ENCODE measurements around the gene RHOT2. TPM values are rescaled to one million over a fixed set of nuclear protein-coding genes. Genes with fewer than 3 reads are reported as not detected.

RHOT2 gene
- total and polyA plus RNA-seq, 12 donors = 34.7 to 462 (median 89.2) TPM

DNA sequence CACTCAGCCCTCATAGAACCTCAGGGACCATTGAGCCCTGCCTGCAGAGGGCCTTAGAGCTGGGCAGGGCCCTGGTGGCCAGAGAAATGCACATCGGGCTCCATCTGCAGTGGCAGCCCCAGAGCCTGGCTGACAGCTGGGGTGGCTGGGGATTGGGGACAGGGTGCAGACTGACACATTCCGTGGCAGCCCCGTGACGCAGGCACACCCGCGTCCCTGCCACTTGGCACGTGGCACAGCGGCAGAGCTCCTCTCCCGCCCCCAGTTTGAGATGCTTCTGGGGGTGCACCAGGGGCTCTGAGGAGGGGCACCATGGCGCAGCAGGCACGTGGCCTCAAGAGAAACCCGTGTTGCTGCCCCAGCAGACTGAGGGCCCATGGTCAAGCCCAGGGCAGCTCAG lies 35.5 kb downstream of the RHOT2 start:
- 63 to 78% (median 73%) methylated on average over 2 to 12 of the region's 12 CpGs for WGBS, 4 donors
- Histone ChIP-seq H3K27ac (no peak overlapping the region), H3K4me3 (no peak overlapping the region), H3K9me3 (replicated peaks in 1 of 3) (no peaks in the 10 kb centered on the region), H3K36me3 (replicated peaks in 1 of 2) (no peaks in the 10 kb centered on the region), H3K4me1 (replicated peaks in 1 of 2) (peaks cover 4 to 8% of the 10 kb centered on the region in 2 donors), H3K27me3 (peaks cover 66% of the 10 kb centered on the region)
- no peak for TF ChIP-seq POLR2A (IDR thresholded peaks at IDR 0.05)
- TF ChIP-seq, protein P1, sequence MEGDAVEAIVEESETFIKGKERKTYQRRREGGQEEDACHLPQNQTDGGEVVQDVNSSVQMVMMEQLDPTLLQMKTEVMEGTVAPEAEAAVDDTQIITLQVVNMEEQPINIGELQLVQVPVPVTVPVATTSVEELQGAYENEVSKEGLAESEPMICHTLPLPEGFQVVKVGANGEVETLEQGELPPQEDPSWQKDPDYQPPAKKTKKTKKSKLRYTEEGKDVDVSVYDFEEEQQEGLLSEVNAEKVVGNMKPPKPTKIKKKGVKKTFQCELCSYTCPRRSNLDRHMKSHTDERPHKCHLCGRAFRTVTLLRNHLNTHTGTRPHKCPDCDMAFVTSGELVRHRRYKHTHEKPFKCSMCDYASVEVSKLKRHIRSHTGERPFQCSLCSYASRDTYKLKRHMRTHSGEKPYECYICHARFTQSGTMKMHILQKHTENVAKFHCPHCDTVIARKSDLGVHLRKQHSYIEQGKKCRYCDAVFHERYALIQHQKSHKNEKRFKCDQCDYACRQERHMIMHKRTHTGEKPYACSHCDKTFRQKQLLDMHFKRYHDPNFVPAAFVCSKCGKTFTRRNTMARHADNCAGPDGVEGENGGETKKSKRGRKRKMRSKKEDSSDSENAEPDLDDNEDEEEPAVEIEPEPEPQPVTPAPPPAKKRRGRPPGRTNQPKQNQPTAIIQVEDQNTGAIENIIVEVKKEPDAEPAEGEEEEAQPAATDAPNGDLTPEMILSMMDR (IDR thresholded peaks at IDR 0.05) = no peak
- intact Hi-C loops (cut with DNase I) = no loop called here
- DNase-seq = no peak

DNA sequence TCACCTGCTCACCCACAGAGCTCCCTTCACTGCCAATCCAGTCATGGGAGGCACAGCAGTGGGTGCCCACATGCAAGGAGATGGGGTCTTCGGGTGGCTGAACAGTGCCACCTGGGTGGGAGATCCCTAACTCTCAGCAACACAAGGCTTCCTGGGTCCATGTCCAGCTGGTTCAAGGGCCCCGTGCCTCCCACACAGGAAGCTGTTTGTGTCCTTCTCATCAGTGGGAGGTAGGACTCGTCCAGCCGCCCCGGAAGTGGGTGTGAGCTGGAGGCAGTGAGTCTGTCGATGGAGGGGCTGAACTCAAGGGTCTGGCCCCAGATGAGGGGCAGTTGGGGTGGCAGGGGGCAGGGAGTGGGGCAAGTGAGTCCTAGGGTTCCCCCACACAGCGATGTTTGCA lies 36.1 kb downstream of the RHOT2 start:
- Histone ChIP-seq H3K36me3 (replicated peaks in 1 of 2) (no peaks in the 10 kb centered on the region), H3K27me3 (peaks cover 67% of the 10 kb centered on the region), H3K9me3 (replicated peaks in 1 of 3) (no peaks in the 10 kb centered on the region), H3K27ac (no peak overlapping the region), H3K4me1 (replicated peaks in 1 of 2) (peaks cover 4 to 8% of the 10 kb centered on the region in 2 donors), H3K4me3 (no peak overlapping the region)
- no peak for DNase-seq
- intact Hi-C loops (cut with DNase I) = no loop called here
- 59 to 80% (median 70%) methylated on average over 3 to 7 of the region's 7 CpGs for WGBS, 4 donors
- TF ChIP-seq POLR2A (IDR thresholded peaks at IDR 0.05) = no peak
- TF ChIP-seq, protein P1 (IDR thresholded peaks at IDR 0.05) = no peak

DNA sequence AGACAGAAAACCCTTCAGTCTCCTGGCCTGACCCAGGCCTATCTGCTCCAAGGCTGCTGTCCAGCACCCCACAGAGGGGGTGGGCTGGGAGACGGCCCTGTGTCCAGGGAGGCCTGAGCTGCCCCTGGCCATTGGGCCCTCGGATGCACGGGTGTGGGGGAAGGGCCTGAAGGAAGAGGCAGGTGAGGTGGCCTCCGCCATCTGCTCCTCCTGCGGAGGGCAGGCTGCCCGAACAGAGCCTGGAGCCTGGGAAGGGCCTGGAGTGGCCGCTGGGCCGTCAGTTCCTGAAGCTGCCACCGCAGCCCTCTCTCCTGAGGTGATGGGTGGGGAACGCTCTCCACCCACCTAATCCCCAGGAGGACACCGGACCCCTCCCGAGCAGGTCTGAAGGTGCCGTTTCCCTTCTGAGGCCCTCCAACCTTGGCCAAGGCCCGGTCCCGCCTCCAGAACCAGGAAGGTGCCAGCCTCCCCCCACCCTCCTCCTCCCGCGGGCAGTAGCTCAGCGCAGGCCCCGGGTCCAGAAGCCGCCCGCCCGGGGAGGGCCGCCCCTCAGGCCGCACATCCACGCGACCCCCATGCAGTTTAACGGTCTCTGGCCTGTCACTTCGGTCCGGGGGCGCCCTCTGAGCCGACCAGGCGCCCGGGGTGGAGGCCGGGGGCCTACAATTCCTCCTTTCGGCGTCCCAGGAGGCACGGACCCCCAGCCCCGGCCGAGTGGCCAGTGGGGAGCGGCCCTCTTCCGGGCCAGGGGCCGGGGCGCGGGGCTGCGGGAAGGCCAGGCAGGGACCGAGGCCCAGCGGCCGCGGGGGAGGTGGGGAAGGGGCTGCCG lies 36.8 kb downstream of the RHOT2 start:
- Histone ChIP-seq H3K4me3 (no peak overlapping the region), H3K27me3 (peaks cover 69% of the 10 kb centered on the region), H3K36me3 (replicated peaks in 1 of 2) (no peaks in the 10 kb centered on the region), H3K9me3 (replicated peaks in 1 of 3) (no peaks in the 10 kb centered on the region), H3K4me1 (replicated peaks in 1 of 2) (peaks cover 4 to 8% of the 10 kb centered on the region in 2 donors), H3K27ac (peak overlapping the region in 1 of 5 donors; percentile 52)
- DNase-seq = no peak
- TF ChIP-seq POLR2A (IDR thresholded peaks at IDR 0.05) = no peak
- TF ChIP-seq, protein P1 (IDR thresholded peaks at IDR 0.05) = no peak
- intact Hi-C loops (cut with DNase I) = loop anchor here in 1 of 2 donors (5.0 kb wide), 1 partner anchor 78 kb away; no protein-coding TSS in a partner anchor
- WGBS, 4 donors = 9 to 31% (median 10%) methylated on average over 5 to 50 of the region's 50 CpGs

DNA sequence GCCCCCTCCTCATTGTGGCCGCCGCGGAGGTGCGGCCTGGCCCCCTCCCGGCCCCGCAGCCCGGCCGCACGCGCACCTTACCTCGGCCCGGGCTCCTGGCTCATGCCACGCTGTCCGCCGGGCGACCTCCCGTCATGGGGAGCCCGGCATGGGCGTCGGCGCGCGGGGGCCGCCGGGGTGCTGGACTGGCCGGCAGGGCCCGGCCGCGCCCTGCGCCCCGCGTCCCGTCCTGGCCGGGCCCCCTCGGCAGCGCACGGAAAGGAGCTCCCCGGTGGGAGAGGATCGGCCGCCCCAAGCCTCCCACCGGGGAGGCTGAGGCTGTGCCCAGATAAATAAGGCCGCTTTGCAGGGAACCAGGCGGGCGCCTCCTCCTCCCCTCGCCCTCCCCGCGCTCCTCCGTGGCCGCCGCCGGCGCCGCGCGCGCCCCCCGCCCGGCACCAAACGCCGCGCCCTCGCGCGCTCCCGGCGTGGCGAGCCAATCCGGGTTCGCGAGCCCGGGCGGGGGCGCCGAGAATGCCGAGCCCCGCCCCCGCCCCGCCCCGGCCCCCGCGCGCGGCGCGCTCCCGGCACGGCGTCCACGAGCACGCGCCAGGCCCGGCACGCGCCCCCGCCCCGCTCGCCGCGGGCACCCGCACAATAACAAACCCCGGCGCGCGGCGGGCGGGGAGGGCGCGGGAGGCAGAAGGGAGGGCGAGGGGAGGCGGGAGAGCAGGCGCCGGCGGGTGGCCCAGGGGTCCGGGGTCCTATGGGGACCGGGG lies 37.7 kb downstream of the RHOT2 start, which contains the start of gene FBXL16:
Gene FBXL16 (minus strand): TSS at position 371 of the 758 bp plus-strand sequence. CDS start 8,396 bp downstream, outside the sequence.
- intact Hi-C loops (cut with DNase I) = loop anchor here in 1 of 2 donors (5.0 kb wide), 1 partner anchor 77 kb away; no protein-coding TSS in a partner anchor
- peaks cover 3 to 4% of the 10 kb centered on the region in 2 donors for H3K4me1 ChIP-seq (replicated peaks in 1 of 2)
- H3K27me3 ChIP-seq = peaks cover 60% of the 10 kb centered on the region
- DNase-seq = no peak
- H3K9me3 ChIP-seq (replicated peaks in 1 of 3) = no peaks in the 10 kb centered on the region
- TF ChIP-seq, protein P1 (IDR thresholded peaks at IDR 0.05) = no peak
- TF ChIP-seq POLR2A (IDR thresholded peaks at IDR 0.05) = no peak
- peak within 1 kb of the TSS in 1 of 5 donors; percentile 52 for H3K27ac ChIP-seq
- 0 to 1% (median 1%) methylated on average over 1 to 115 of the region's 115 CpGs; no CpG with 5 or more reads in 1 of the 4 donors for WGBS, 4 donors
- no peak within 1 kb of the TSS for H3K4me3 ChIP-seq
- no peaks in the 10 kb centered on the region for H3K36me3 ChIP-seq (replicated peaks in 1 of 2)

All from adrenal gland (tissue), 12 donors.